ENCODE measurements around the gene KCNAB2.

The KCNAB2 gene

DNA sequence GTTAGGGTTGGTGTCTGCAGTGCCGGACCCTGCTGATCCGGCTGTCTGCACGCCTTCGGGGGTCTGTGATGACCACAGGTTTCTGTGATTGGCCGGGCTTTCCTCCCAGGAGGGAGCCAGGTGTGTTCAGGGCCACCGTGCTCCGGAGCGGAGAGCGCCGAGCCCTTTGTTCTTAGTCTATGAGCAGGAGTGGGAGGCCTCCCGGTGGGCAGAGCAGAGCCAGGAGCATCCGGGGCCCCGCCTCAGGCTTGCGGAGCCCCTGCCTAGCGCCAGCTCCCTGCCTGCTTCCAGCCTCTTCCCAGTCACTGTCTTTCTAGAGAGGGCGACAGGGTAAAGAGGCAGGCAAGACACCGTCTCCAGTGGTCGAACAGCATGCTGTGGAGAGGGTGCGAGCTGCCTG, 31.8 kb downstream of the KCNAB2 start:
- in situ Hi-C loops (cut with MboI; ENCODE audit: low pct_unique_long_range_greater_than_20kb, low sequenced_read_pairs, unreplicated experiment): no loop called here
- TF ChIP-seq, protein P1, sequence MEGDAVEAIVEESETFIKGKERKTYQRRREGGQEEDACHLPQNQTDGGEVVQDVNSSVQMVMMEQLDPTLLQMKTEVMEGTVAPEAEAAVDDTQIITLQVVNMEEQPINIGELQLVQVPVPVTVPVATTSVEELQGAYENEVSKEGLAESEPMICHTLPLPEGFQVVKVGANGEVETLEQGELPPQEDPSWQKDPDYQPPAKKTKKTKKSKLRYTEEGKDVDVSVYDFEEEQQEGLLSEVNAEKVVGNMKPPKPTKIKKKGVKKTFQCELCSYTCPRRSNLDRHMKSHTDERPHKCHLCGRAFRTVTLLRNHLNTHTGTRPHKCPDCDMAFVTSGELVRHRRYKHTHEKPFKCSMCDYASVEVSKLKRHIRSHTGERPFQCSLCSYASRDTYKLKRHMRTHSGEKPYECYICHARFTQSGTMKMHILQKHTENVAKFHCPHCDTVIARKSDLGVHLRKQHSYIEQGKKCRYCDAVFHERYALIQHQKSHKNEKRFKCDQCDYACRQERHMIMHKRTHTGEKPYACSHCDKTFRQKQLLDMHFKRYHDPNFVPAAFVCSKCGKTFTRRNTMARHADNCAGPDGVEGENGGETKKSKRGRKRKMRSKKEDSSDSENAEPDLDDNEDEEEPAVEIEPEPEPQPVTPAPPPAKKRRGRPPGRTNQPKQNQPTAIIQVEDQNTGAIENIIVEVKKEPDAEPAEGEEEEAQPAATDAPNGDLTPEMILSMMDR (IDR thresholded peaks at IDR 0.05; ENCODE audit: extremely low read depth, insufficient read depth, missing control alignments): no peak
- no peak for DNase-seq (ENCODE audit: low spot score)

DNA sequence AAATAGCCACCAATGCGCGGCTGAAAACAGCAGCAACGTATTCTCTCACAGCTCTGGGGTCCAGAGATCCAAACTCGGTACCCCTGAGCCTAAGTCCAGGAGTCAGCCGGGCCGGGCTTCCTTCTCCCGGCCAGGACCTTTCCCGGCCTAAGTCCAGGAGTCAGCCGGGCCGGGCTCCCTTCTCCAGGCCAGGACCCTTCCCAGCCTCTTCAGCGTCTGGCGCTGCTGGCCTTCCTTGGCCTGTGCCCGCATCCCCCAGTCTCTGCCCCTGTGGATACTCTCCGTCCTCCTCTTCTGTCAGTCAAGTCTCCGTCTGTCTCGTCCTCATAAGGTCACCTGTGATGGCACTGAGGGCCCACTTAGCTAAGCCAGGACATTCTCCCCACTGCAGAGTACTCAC, 32.2 kb downstream of the KCNAB2 start:
- DNase-seq (ENCODE audit: low spot score): no peak
- TF ChIP-seq, protein P1 (IDR thresholded peaks at IDR 0.05; ENCODE audit: extremely low read depth, insufficient read depth, missing control alignments): no peak
- in situ Hi-C loops (cut with MboI; ENCODE audit: low pct_unique_long_range_greater_than_20kb, low sequenced_read_pairs, unreplicated experiment): no loop called here

DNA sequence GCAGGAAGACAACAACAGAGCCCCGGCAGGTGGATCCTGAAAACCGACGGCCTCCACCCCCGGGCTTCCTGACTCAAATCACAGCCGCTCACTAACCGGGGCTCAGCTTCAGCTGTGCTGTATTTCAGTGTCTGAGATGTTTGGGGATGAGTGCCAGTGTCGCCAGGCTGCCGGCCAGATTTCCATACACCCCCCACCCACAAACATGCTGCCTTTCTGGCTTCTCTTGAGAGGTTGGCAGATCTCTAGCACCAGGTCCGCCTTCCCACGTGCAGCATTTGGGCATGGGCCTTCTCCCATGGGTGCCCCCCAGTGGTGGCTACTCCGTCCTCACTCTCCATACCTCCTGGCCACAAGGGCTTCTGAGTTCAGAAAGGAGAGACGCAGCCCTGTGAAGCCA, 34.8 kb downstream of the KCNAB2 start:
- TF ChIP-seq, protein P1 (IDR thresholded peaks at IDR 0.05; ENCODE audit: extremely low read depth, insufficient read depth, missing control alignments): no peak
- in situ Hi-C loops (cut with MboI; ENCODE audit: low pct_unique_long_range_greater_than_20kb, low sequenced_read_pairs, unreplicated experiment): no loop called here
- no peak for DNase-seq (ENCODE audit: low spot score)

DNA sequence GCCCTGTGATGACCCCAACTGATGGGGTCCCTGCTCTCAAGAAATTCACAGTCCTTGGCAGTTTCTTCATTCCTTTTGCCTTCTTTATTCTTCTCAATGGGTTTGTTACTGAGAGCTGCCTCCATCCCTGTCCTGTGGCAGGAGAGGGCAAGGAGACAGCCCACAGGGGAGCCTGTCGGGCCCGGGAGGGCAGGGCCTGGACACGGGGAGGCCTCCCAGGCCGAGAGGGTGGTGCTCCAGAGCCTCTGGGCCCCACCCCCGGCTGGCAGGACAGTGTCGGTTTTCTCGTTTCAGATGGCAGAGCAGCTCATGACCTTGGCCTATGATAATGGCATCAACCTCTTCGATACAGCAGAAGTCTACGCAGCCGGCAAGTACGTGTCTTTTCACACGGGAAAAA, 36.2 kb downstream of the KCNAB2 start:
- in situ Hi-C loops (cut with MboI; ENCODE audit: low pct_unique_long_range_greater_than_20kb, low sequenced_read_pairs, unreplicated experiment): no loop called here
- TF ChIP-seq, protein P1 (IDR thresholded peaks at IDR 0.05; ENCODE audit: extremely low read depth, insufficient read depth, missing control alignments): no peak
- no peak for DNase-seq (ENCODE audit: low spot score)

DNA sequence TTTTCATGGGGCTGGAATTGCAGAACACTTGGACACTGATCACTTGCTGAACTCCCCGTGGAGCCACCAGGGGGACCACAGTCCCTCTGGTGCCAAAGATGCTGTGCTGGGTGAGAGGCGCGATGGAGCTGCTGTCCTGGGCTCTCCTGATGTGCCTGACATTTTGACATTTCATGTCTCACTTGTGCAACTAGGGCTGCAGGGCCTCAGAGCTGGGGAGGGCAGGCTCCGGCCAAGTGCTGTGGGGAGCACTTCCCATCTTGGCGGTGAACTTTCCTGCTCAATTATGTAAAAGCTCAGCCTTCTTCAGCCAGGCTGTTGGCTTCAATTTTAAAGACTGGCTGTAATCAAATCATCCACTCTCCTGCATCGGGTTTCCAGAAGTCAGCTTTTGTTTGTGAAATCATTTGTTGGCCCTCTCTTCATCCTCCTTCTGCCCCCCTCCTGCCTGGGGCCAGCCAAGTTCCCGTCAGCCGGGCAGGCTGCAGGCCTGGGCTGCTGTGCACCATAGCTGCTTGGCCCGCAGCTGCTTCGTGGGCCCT, 36.8 kb downstream of the KCNAB2 start:
- no peak for DNase-seq (ENCODE audit: low spot score)
- TF ChIP-seq, protein P1 (IDR thresholded peaks at IDR 0.05; ENCODE audit: extremely low read depth, insufficient read depth, missing control alignments): no peak
- in situ Hi-C loops (cut with MboI; ENCODE audit: low pct_unique_long_range_greater_than_20kb, low sequenced_read_pairs, unreplicated experiment): no loop called here

DNA sequence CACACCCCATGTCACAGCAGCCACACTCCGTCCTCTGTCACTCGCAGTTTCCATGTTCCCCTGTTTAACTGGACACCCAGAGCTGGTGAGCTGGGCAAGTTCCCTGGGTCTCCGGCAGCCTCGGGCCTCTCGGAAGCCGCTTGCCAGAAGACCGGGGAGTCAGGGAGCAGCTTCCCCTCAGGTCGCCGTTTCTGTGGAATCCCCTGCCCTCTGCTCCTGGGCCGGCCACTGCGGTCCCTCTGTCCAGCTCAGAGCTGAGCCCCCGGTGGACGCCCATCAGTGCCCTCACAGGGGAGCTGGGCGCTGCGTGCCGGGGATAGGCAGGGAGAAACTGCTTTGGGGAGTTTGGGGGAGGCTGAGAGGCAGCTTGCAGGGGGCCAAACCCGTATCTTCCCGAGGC, 37.7 kb downstream of the KCNAB2 start:
- in situ Hi-C loops (cut with MboI; ENCODE audit: low pct_unique_long_range_greater_than_20kb, low sequenced_read_pairs, unreplicated experiment): no loop called here
- TF ChIP-seq, protein P1 (IDR thresholded peaks at IDR 0.05; ENCODE audit: extremely low read depth, insufficient read depth, missing control alignments): no peak

More for the DNA sequence above, 37.7 kb downstream of the KCNAB2 start:
- DNase-seq (ENCODE audit: low spot score): no peak
